CD4-positive, alpha-beta T cell treated with Interleukin-15 for 1 hour (primary cell): ENCODE results near the gene BMAL1.

Source experiments
- DNase-seq: peaks from one replicate; pipeline ENCODE4 v3.0.0-alpha.2; 2020

The BMAL1 gene

DNA sequence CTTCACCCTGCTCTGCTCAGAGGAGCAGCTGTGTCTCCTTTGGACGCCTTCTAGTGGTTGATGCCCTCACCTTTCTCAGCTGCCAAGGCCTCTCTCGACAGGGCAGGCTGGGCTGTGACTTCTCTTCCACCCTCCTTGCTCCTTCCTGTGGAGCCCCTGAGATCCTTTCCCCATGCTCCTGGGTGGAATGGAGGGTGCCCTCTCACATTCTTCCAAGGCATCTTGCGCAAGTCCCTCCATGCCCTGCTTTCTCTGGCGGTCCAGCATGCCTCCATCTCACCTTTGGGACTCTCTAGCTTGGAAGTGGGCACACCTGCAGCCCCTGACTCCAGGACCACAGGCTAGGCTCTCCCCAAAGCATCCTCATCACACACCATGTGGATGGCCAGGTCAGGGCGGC lies 68.9 kb downstream of the BMAL1 start:
- DNase-seq, result no peak

DNA sequence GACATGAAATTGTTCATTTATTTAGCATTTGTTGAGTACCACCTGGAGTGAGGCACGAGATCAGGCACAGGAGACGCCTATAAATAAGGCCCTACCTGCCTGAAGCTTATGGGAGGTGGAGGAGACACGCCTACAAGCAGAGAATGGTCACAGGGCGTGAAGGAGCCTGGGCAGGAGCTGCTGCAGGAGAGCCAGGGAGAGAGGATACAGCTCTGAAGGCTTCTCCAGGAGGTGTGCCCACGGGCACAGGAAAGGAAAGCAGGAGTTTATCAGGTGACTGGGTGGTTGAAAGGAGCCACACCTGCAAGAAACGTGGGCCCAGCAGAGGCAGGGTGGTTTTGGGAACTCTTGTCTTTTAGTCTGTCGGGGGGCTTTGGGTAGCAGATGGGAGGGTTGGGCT lies 70.3 kb downstream of the BMAL1 start:
- DNase-seq, result no peak

DNA sequence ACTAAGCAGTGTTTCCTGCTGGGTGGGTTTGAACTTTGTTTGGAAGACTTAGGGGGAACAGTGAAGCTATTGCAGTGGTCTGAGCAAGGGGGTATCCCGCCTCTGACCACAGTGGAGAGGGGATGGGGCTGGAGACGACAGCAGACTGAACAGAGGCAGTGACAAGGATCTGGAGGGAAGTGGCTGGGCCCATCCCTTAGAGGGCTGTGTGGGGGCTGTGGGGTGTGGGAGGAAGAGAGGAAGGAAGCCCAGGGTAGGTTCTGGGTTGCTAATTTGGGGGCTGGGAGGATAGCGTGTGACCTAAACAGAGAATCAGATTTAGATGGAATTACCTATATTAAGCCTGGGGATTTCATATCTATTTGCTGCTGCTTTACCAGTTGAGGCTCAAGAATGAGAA lies 70.7 kb downstream of the BMAL1 start:
- no peak for DNase-seq

DNA sequence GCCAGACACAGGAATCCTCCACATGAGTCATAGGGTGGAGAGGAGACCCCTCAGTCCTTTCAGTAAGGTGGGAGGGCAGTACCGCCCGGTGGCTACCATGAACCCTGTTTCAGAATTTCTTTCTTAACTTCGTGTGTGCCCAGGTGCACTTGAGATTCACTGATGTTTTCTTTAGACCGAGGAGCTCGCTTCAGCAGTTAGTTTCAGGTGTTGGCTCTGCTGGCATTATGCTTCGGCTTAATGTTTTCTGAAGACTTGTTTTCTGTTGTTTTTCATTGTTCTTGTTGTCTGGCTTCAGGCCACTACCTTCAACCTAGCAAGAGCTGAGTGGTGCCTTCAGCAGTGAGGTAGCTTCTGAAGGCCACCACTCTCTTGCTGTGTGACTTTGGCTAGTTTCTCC lies 71.5 kb downstream of the BMAL1 start:
- no peak for DNase-seq

DNA sequence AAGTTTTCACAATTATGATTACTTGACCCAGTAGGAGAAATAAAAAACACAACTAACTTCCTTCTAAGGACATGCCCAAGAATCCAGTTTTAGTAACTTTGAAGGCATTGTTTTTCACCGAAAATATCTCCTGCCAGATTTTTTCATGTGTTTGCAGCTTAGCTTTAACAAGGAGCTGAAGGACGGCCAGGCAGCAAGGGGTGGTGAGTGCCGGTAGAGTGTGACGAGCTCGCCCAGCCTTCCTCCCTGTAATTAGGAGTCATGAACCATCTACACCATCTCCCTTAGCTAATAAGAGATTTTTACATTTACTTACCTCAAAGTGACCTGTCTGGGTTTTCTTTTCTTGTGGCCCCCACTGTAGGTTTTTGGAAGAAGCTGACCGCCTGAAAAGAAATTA lies 72.0 kb downstream of the BMAL1 start:
- DNase-seq, result no peak

DNA sequence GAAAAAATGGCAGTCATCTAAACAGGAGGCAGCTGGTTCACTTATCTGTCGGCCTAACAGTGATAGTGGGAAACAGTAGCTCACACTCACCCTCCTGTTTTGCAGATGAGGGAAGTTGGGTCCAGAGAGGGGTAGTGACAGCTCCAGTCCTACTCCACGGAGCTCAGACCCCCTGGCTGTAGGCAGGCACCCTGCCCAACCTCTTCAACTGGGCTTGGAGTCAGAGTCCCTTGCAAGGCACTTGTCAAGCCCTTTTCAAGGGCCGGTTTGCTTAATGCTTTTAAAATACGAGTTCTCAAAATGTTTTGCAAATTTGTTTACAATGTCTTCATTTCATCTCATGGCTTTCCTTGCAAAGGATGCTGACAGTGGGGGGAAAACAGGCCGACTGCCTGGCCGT lies 75.1 kb downstream of the BMAL1 start:
- no peak for DNase-seq

DNA sequence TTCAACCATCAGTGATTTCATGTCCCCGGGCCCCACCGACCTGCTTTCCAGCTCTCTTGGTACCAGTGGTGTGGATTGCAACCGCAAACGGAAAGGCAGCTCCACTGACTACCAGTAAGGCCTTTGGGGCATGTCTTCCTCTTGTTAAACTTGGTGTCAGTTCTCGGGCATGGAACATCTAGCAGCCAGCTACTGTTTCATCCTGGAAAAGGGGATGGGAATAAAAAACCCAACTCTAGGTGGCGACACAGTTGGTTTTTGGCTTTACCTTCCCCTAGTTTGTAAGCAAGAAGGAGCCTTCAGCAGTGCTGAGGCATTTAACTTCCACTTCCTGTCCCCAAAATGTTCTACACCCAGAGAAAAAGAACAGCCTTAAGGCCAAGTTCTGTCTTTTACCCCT lies 76.7 kb downstream of the BMAL1 start:
- DNase-seq, result no peak

DNA sequence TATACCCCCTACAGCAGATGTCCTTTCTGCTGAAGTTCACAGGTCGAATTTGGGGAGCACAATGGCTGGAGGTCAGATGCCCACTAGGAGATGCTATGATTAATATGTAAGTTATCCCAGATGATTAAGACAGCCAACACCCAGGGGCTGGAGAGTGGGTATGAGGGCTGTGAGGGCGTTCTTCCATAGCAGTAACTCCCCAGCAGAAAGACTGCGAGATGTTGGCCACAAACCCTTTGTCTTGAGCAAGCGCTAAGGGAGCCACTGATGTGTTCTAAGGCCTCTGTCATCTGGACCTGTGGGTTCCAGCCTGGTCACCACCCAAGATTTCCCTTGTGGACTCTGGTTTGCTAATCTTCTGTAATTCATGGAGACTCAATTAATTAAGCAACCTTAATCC lies 77.6 kb downstream of the BMAL1 start:
- no peak for DNase-seq

DNA sequence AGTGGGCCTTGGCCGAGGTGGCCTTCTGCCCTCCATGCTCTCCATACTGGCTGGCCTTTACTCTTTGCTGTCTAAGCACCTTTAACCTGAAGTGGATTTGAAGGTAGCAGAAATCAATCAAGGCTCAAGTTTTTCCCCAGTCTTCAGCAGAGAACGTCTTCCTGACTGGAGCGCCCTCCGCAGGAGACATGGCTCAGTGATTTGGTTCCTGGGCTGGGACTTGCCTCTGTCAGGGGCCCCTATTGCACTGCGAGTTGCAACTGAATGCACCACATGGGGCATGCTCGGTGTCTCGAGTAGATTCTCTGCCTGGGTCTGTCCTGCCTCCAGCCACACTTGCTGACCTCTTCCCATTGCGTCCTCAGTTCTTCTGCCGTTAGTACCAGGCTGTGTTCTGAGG lies 79.6 kb downstream of the BMAL1 start:
- DNase-seq, result no peak

DNA sequence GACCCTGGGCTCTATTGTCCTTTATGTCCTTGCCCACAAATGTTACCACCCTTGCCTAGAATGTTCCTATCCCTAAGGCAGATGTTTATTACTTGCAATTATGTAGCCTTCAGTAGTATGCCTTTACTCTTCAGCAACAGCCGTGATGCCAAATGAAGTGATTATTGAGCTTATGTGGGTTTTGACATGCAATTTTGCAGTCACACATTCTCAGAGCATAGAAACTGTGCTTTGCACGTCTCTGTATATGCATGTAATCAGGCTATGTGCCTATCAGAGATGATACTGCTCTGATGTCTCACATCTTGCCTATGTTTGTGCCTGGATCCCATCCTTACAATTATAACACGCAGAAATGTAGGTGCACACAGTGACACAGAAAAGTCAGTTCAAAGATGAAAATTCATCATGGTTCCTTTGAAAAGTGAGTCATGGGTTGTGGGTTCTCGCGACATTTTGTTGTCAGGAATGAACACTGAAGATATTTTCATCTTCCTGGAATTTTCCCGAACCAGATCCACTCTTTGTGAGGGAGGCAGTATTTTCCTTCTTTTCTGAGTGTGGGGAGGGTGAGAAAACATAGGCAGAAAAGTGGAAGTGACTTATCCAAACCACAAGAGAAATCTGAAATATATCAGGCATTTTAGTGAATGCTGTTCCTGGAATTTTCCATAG lies 81.1 kb downstream of the BMAL1 start:
- no peak for DNase-seq

DNA sequence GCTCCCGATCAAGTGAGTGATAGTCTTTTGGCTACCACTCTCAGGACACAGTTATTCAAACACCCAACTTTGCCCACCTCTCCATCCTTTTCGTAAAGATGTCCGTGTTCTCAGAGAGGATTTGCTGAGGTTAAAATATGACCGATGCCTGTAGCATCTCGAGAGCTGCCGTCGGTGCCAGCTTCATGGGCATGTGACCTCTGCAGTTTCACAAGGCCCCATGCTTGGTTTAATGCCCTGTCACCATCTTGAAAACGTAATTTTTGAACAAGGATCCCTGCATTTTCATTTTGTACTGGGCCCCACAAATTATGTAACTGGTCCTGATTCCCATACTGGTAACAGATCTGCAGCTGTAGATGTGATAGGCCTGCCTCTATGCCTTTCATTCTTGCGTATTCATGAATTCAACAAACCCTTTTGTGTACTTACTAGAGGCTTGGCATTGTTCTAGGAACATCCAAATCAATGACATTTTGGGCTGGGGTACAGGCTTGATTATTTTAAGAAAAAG lies 85.1 kb downstream of the BMAL1 start:
- no peak for DNase-seq

DNA sequence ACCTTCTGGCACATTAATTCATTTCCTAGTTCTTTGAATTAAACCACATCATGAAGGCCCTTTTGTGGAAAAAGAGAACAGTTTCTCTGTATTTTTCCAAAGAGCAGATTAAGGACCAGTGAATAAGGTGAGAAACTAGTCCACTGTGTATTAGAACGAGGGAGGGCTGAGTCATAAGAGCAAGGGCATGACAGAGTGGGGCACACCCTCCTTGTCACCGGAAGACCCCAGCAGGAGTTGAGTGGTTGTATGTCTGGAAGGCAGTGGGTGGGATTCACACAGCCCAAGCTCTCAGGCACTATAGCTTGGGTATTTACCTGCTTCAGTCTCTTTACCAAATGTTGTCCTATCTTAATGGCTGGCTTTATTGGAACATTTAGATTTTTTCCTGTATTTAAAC lies 86.8 kb downstream of the BMAL1 start:
- DNase-seq, result no peak

DNA sequence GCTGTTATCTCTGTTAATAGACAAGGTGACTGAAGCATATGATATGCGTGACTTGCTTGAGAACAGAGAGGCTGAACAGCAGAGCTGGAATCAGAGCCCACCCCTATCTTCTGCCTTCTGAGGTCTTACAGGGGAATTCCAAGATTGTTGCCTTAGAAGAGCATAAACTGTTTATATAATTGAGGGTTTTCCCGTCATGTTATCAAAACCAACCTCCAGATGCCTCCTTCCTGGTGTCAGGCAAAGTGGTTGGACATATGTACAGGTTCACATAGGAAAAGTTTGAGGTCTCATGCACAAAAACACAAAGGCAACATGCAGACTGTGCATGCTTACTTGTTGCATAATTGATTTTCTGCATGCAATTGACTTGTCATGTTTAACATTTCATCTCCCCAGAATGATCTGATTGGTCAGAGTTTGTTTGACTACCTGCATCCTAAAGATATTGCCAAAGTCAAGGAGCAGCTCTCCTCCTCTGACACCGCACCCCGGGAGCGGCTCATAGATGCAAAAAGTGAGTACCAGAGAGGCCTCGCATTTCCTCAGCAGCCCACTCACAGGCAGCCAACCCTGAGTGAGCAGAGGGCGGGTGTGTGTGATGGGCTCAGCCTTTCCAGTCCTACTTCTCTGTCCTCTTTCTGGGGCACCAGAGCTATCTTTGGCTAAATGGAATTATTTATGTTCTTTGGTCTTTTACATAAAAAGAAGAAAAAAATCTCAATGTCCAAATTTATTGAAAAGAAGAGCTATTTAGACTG lies 88.9 kb downstream of the BMAL1 start:
- no peak for DNase-seq

DNA sequence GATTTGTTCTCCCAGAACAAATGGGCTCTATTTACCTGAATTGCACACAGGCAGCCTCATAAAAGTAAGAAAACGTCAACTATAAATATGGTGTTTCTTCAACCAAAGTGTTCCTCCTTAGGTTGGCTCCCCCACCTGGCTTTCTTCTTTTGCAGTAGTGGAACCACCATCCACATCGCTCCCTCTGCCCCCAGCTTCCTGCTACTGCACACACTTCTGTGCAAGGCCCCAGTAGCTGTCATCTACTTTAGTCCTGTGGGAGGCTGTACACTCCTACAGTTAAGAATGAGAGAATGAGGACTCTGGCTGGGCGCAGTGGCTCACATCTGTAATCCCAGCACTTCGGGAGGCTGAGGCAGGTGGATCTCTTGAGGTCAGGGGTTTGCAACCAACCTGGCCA lies 89.5 kb downstream of the BMAL1 start:
- no peak for DNase-seq

DNA sequence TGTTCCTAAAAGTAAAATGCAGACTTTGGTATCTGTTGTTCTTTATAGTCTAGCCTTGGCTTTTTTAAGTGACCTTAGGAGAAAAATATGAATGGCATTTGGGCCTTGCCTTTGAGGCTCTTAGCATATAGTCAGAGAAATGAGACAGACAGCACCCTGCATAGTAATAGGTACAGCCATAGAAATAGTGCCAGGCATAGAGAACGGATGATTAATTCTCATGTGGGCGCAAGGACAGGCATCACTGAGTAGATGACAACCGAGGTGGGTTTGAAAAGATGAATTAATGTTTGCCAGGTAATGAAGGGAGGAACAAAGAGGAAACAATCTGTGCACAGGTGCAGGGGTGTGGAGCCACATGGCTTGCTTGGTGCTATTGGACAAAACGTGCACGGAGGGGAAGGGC lies 90.5 kb downstream of the BMAL1 start:
- DNase-seq, result no peak

DNA sequence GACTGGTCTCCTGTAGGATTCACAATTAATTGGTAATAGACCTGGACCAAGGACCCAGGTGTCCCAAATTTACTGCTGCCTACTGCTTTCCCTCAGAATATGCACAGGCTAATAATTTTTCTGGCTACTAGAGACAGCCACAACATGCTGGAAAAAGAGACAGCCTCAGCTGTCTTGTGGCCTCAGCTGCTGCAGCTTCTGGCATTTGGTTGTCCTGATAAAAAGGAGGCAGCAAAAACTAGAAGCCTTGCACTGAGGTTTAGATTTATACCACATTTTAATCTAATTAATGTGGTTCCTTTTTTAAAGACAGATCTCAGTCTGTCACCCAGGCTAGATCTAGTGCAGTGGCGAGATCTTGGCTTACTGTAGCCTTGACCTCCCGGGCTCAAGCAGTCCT lies 95.6 kb downstream of the BMAL1 start:
- no peak for DNase-seq

DNA sequence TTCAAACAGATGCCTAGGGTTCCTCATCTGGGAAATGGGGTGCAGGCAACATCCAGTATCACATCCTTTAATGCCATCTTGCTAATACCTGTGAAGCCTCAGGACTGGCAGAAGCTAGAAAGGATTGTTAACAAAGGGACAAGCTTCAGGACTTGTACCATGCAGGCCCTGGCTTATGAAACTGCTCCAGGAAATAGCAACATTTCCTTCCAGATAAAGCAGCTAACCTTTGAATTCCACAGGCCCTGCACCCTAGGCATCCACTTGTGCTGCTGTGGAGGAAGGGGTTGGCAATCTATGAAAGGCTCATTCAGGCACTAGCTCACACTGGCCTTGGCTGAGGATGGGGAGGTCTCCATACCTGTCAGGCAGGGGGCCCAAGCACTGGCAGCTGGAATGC lies 98.2 kb downstream of the BMAL1 start:
- DNase-seq, result no peak

DNA sequence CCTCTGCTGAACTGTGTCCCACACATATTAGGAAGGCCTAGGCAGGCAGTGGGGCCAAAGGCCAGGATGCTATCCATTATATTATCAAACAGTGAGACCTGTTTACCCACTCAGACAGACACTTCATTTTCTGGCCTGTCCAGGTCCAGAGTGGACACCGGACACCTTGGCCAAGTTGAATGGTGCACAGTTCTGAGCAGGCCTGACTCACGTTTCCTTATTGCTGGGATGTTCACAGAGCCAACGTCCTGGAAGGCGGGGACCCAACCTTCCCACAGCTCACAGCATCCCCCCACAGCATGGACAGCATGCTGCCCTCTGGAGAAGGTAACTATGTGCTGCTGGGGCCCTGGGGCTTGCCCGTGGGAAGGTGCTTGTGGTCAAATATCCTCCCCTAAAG lies 98.8 kb downstream of the BMAL1 start:
- DNase-seq, result no peak

DNA sequence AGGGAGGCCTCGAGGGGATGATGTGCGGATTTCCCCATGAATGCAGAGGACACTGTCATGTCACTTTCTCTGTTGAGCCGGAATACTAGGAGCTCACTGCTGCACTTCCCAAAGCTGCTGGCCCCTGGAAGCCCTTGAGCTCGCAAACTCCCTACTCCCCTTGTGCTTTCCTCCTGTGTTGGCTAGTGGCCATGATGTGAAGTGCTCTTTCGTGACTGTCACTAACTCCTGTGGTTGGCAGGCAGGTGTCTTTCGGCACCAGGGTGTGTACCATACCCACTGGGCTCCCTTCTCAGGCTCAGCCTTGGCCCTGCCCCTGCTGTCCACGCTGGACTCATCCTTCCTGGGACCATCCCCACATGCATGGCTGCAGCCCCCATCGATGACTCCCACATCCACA lies 99.2 kb downstream of the BMAL1 start:
- DNase-seq, result no peak

DNA sequence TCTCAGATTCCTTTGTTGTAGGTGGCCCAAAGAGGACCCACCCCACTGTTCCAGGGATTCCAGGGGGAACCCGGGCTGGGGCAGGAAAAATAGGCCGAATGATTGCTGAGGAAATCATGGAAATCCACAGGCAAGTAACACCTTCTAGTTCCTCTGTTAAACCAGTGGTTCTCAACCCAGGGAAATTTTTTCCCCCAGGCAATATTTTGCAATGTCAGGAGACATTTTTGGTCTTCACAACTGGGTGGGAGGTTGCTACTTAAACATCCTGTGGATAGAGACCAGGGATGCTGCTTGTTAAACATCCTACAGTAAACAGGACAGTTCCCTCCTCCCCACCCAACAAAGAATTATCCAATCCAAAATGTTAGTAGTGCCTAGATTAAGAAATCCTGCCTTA lies 100.7 kb downstream of the BMAL1 start:
- no peak for DNase-seq

DNA sequence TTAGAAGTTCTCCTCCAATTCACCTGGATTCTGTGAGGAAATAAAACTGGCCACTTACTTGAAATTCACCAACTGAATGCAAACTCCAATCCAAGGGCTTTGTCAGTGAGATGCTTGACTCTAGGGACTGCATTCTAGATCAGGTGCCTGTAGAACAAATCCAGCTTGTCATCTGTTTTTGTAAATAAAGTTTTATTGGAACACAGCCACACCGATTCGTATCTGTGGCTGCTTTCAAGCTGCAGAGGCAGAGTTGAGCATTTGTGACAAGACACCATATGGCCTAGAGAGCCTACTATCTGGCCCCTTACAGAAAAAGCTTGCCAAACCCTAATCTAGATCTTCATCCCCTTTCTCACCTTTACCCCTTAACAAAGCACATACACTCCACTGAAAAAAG lies 103.1 kb downstream of the BMAL1 start:
- DNase-seq, result no peak

DNA sequence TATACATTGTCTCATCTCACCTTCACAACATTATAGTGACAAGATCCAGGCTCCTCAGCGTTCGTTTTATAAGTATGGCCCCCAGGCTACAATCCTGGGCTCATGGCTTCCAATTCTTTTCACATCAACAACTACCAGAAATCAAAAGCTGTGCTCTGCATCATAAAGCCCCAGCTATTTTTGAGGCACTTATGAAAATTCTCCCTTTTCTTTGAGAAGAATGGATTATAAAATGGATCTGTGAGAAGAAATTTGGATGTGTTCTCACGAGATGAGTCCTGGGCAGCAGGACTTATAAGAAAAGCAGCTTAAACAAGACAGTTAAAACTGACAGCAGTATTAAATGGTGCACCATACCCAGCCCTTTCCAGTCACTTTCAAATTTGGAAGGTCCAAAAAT lies 105.2 kb downstream of the BMAL1 start:
- DNase-seq, result no peak

DNA sequence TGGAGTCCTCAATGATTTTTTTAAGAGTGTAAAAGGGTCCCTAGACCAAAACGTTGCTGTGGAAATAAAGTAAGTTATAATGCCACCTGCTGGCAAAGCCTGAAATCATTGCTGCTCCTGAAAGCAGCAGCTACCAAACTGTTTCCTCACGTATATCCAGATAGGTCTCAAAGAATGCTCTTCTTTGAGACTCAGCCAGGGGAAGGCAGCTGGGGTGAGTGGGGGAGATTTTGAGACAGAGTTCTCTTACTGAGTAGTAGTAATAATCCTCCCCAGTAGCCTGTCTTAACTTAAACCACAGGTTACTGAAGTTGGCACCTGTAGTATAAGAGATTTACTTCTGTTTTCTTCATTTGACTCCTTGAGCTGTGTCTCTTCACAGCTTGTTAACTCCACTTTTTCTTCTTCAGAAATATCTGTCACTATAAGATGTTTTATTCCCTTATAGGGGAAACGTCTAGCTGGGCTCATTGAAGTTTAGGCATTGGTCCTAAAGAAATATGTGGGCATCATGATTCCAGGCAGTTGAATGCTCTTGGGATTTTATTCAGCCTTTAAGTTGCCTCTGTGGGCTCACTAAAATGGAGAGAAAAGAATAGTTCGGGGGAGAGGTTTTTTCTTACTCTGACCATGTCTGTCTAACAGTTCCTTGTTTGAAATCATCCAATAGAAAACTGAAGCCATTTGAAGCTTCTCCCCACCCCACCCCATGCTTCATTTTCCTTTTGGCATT lies 107.5 kb downstream of the BMAL1 start:
- no peak for DNase-seq

DNA sequence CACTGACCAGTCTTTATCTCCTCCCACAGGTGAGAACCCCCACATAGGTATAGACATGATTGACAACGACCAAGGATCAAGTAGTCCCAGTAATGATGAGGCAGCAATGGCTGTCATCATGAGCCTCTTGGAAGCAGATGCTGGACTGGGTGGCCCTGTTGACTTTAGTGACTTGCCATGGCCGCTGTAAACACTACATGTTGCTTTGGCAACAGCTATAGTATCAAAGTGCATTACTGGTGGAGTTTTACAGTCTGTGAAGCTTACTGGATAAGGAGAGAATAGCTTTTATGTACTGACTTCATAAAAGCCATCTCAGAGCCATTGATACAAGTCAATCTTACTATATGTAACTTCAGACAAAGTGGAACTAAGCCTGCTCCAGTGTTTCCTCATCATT lies 109.0 kb downstream of the BMAL1 start:
- DNase-seq, result no peak
